Measurements from ENCODE around the gene WDFY2.

The WDFY2 gene

DNA sequence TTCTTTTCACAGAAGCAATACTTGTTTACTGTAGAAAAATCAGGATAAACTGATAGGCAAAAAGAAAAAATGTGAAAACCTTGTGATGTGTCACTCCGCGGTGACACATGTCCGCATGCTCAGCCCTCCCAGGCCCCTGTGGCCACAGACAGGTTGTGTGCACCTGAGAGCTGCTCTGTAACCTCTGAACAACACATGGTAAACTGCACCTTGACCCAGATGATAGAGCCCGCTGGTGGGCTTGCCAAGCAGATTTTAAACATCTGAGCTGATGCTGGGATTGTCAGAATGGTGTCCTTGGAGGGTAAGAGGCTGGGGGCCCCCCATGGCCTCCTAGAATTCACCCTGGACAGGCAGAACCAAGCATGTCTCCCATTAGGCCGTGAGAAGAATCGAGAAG lies 185.9 kb downstream of the WDFY2 start:
- H3K4me3 ChIP-seq (replicated peaks in 1 of 2; ENCODE audit: low read depth in 2 of 2, low read length in 2 of 2): no peak overlapping the region
- no peak for DNase-seq (ENCODE audit: low read depth in 2 of 2)
- TF ChIP-seq, protein P1, sequence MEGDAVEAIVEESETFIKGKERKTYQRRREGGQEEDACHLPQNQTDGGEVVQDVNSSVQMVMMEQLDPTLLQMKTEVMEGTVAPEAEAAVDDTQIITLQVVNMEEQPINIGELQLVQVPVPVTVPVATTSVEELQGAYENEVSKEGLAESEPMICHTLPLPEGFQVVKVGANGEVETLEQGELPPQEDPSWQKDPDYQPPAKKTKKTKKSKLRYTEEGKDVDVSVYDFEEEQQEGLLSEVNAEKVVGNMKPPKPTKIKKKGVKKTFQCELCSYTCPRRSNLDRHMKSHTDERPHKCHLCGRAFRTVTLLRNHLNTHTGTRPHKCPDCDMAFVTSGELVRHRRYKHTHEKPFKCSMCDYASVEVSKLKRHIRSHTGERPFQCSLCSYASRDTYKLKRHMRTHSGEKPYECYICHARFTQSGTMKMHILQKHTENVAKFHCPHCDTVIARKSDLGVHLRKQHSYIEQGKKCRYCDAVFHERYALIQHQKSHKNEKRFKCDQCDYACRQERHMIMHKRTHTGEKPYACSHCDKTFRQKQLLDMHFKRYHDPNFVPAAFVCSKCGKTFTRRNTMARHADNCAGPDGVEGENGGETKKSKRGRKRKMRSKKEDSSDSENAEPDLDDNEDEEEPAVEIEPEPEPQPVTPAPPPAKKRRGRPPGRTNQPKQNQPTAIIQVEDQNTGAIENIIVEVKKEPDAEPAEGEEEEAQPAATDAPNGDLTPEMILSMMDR (IDR thresholded peaks at IDR 0.05; ENCODE audit: low read depth, low read length): no peak

DNA sequence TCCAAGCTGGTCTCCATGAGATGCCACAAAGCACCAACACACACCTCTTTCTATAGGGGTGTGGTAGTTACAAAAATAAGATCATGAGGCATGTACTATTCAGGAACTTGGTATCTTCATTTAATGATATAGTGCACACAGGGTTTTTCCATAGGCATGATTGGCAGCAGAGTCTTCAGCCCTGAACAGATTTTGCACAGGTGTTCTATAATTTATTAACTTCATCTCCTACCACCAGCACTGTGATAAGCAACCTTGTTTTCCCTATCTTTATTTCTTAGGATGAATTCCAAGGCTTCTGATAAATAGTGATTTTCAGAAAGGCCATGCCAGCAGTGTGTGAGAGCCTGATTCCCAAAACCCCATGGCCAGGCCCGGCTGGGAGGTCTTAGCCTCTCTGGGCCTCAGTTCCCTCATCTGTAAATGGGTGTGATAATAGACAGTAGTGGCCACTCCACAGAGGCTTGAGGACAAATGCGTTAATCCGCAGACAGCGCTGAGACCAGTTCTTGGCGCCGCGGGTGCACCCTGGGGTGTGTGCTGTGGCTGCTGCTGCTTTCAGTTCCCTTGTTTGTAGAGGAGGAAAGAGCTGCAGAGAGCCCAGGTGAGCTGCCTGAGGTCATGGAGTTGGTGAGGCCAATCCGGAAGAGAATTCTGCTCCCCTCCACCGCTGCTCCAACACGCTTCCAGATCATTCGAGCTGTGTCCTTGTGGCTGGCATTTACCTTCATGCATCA lies 186.6 kb downstream of the WDFY2 start:
- no peak for DNase-seq (ENCODE audit: low read depth in 2 of 2)
- no peak overlapping the region for H3K4me3 ChIP-seq (replicated peaks in 1 of 2; ENCODE audit: low read depth in 2 of 2, low read length in 2 of 2)
- TF ChIP-seq, protein P1 (IDR thresholded peaks at IDR 0.05; ENCODE audit: low read depth, low read length): no peak

DNA sequence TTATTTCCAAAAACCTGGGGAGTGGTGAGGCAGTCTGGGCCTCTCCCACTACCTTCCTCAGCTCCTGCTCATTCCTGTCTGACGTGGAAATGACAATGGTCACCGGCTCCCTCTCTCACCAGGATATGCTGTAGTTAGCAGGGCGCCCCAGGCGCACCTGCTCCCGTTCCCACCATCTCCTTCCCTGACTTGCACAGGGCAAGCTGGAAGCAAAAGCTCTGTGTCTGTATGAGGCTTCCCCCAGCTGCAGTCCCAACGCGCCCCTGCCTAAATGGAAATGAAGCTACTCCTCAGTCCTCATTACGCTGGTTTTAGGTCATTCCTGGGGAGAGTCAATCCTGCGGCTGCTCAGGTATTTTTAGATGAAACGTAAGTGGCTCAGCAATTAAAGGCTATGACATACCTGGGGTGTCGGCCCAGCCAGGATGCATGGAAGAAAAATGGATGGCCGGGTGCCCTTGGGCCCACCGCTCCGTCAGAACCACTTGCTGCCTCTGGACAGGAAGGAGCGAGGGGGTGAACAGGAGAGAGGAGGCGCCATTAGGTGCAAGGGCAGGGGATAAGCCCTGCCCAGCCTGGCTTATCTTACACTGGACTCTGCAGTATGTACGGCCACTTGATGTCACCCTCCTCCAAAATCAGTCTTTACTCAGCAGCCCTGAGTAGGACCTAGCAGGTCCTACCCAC lies 187.3 kb downstream of the WDFY2 start:
- DNase-seq (ENCODE audit: low read depth in 2 of 2): no peak
- TF ChIP-seq, protein P1 (IDR thresholded peaks at IDR 0.05; ENCODE audit: low read depth, low read length): no peak

DNA sequence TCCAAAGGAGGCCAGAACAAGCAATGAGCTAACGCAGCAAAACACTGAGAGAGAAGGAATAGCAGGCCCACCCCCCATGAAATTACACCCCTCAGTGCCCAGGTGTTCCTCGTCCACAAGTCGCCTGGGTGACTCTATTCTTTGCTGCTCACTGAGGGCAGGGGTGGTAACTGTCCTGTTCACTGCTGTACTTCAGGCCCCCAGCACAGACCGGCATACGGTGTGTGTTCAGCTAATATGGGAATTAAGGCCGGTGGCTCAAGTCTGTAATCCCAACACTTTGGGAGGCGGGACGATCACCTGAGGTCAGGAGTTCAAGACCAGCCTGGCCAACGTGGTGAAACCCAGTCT lies 187.8 kb downstream of the WDFY2 start:
- DNase-seq (ENCODE audit: low read depth in 2 of 2): no peak
- TF ChIP-seq, protein P1 (IDR thresholded peaks at IDR 0.05; ENCODE audit: low read depth, low read length): no peak
- no peak overlapping the region for H3K4me3 ChIP-seq (replicated peaks in 1 of 2; ENCODE audit: low read depth in 2 of 2, low read length in 2 of 2)

More for the DNA sequence above, 187.3 kb downstream of the WDFY2 start:
- no peak overlapping the region for H3K4me3 ChIP-seq (replicated peaks in 1 of 2; ENCODE audit: low read depth in 2 of 2, low read length in 2 of 2)

DNA sequence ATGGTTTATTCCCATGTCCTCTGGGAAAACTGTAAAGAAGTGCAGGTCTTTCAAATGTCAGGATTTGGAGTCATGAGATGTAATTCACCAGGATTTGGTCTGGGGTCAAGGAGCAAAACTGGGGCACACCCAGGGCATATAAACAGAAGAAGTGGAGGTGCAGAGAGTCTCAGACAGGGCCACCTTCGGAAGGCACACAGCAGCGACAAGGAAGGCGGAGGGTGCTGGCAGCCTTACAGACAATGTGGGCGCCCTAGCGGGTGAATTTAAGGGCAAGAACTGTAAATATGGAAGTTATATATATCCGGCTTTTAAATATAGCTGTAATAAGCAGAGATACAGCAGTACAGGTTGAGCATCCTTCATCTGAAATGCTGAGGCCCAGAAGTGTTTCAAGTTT lies 188.5 kb downstream of the WDFY2 start:
- no peak overlapping the region for H3K4me3 ChIP-seq (replicated peaks in 1 of 2; ENCODE audit: low read depth in 2 of 2, low read length in 2 of 2)
- TF ChIP-seq, protein P1 (IDR thresholded peaks at IDR 0.05; ENCODE audit: low read depth, low read length): no peak
- no peak for DNase-seq (ENCODE audit: low read depth in 2 of 2)

DNA sequence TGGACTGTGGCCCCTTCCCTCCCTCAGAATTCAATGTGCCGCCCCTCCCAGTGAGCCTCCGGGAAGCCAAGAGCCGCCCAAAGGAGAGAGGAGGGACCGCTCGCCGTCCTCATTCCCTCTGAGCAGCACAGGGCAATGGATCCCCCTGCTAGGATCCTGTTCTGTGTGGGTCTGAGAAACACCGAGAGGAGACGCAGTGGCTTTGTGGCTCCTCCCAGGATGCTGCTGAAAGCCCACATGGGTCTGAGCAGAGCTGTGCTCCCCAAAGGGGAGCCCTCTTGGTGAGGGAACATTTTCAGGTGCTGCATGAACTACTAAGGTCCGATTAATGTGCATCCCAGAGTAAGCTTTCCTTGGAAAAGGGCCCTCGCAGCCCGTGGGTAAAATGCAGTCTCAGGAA lies 189.3 kb downstream of the WDFY2 start:
- TF ChIP-seq, protein P1 (IDR thresholded peaks at IDR 0.05; ENCODE audit: low read depth, low read length): no peak
- no peak for DNase-seq (ENCODE audit: low read depth in 2 of 2)
- H3K4me3 ChIP-seq (replicated peaks in 1 of 2; ENCODE audit: low read depth in 2 of 2, low read length in 2 of 2): no peak overlapping the region
